Measurements from ENCODE around the gene MRC2. TPM values are rescaled to one million over a fixed set of nuclear protein-coding genes. Genes with fewer than 3 reads are reported as not detected.

Gene MRC2
- total and polyA plus RNA-seq, 9 of the 15 experiments (the other 6 are each of a cell fraction or from before 2014, with no cell fraction given) = 0.28 to 11.5 (median 6.6) TPM

DNA sequence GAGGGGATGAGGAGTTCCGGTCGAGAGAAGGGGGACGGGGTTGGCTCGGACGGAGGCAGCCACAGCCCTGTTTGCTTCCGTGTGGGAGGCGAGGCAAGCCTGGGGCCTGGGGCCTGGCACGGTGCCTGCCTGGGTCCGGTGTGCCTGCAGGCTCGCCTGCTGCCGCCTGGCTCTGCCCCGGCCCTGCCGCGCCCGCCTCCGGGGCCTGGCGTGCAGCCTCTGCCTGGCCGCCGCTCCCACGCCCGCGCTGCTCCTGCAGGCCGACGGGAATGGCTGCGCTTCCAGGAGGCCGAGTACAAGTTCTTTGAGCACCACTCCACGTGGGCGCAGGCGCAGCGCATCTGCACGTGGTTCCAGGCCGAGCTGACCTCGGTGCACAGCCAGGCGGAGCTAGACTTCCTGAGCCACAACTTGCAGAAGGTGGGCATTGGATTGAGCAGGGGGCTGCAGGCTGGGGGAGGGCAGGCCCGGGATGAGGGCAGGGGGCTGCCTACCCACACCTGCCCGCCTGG, 53.1 kb downstream of the MRC2 start:
- peaks cover 16 to 47% of the 10 kb centered on the region in 2 experiments for H3K4me1 ChIP-seq (replicated peaks in 1 of 2; ENCODE audit: control insufficient read depth in 2 of 2, insufficient read depth in 2 of 2, low read length in 2 of 2)
- H3K9ac ChIP-seq (ENCODE audit: insufficient read depth in 1 of 2, low read depth in 2 of 2, low read length in 2 of 2) = peak overlapping the region in 1 of 2 experiments; percentile 66; a peak in 3 of 4 replicates
- DNase-seq (ENCODE audit: extremely low read depth in 1 of 4, low spot score in 3 of 4) (no peak), ATAC-seq (no peak), FAIRE-seq (no peak)
- H3K79me2 ChIP-seq (ENCODE audit: control insufficient read depth, insufficient read depth, low read length) = peaks cover 9% of the 10 kb centered on the region; the same call in 2 of the 3 replicates
- ChIA-PET POLR2A (interaction anchor here (1.1 to 1.7 kb wide), 4 partner anchors 9 to 13 kb away, joined by 4 to 8 read pairs (median 7); no protein-coding TSS in a partner anchor), CTCF (ENCODE audit: low intra/inter-chr PET ratio) (no interaction called here)
- no peaks in the 10 kb centered on the region for H3K9me1 ChIP-seq (ENCODE audit: control insufficient read depth, insufficient read depth, low read length)
- no peaks in the 10 kb centered on the region for H3K27me3 ChIP-seq (ENCODE audit: control insufficient read depth in 2 of 2, insufficient read depth in 2 of 2, low read length in 2 of 2)
- in situ Hi-C loops (cut with MboI) (loop anchor here (25.0 kb wide), 1 partner anchor 732 kb away; no protein-coding TSS in a partner anchor), intact Hi-C loops (cut with micrococcal nuclease) (no loop called here)
- no peaks in the 10 kb centered on the region; the same call in 2 of the 3 replicates for H3K36me3 ChIP-seq (ENCODE audit: control insufficient read depth, insufficient read depth, low read length)
- H3K4me2 ChIP-seq (ENCODE audit: insufficient read depth, low read length) = peak overlapping the region; percentile 96
- no TSS peak for BruUV-seq (replicated peaks)
- WGBS (ENCODE audit: insufficient coverage, low coverage, missing lambda C conversion rate) = 84% methylated on average over 12 of the region's 36 CpGs
- no peak for TF ChIP-seq POLR2H (tag; IDR thresholded peaks at IDR 0.05; ENCODE audit: low read depth)
- TF ChIP-seq, protein P1, sequence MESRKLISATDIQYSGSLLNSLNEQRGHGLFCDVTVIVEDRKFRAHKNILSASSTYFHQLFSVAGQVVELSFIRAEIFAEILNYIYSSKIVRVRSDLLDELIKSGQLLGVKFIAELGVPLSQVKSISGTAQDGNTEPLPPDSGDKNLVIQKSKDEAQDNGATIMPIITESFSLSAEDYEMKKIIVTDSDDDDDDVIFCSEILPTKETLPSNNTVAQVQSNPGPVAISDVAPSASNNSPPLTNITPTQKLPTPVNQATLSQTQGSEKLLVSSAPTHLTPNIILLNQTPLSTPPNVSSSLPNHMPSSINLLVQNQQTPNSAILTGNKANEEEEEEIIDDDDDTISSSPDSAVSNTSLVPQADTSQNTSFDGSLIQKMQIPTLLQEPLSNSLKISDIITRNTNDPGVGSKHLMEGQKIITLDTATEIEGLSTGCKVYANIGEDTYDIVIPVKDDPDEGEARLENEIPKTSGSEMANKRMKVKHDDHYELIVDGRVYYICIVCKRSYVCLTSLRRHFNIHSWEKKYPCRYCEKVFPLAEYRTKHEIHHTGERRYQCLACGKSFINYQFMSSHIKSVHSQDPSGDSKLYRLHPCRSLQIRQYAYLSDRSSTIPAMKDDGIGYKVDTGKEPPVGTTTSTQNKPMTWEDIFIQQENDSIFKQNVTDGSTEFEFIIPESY (CRISPR knock-in tag; IDR thresholded peaks at IDR 0.05) = peak; percentile 31; the same call in 1 of the 2 replicates
- TF ChIP-seq, protein P2, sequence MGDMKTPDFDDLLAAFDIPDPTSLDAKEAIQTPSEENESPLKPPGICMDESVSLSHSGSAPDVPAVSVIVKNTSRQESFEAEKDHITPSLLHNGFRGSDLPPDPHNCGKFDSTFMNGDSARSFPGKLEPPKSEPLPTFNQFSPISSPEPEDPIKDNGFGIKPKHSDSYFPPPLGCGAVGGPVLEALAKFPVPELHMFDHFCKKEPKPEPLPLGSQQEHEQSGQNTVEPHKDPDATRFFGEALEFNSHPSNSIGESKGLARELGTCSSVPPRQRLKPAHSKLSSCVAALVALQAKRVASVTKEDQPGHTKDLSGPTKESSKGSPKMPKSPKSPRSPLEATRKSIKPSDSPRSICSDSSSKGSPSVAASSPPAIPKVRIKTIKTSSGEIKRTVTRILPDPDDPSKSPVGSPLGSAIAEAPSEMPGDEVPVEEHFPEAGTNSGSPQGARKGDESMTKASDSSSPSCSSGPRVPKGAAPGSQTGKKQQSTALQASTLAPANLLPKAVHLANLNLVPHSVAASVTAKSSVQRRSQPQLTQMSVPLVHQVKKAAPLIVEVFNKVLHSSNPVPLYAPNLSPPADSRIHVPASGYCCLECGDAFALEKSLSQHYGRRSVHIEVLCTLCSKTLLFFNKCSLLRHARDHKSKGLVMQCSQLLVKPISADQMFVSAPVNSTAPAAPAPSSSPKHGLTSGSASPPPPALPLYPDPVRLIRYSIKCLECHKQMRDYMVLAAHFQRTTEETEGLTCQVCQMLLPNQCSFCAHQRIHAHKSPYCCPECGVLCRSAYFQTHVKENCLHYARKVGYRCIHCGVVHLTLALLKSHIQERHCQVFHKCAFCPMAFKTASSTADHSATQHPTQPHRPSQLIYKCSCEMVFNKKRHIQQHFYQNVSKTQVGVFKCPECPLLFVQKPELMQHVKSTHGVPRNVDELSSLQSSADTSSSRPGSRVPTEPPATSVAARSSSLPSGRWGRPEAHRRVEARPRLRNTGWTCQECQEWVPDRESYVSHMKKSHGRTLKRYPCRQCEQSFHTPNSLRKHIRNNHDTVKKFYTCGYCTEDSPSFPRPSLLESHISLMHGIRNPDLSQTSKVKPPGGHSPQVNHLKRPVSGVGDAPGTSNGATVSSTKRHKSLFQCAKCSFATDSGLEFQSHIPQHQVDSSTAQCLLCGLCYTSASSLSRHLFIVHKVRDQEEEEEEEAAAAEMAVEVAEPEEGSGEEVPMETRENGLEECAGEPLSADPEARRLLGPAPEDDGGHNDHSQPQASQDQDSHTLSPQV (IDR thresholded peaks at IDR 0.05) = peak; percentile 8; the same call in 1 of the 2 replicates
- H3K4me3 ChIP-seq = no peak overlapping the region
- peak overlapping the region; percentile 87 for H3K27ac ChIP-seq (ENCODE audit: extremely low read depth, low read depth, low read length)
- H2AFZ ChIP-seq (ENCODE audit: low read depth, low read length) = peak overlapping the region; percentile 87
- H3K9me3 ChIP-seq (replicated peaks; ENCODE audit: control insufficient read depth, insufficient read depth, low read depth, low read length) = no peaks in the 10 kb centered on the region
- H4K20me1 ChIP-seq (replicated peaks; ENCODE audit: control insufficient read depth, insufficient read depth, low read length) = no peaks in the 10 kb centered on the region

All from K562 (cell line).